Neutrophil (primary cell): ENCODE results near the gene OR4S1.

Experiments
- H3K27ac ChIP-seq: fragments of 200-600 bp; sonication (generic); 2 replicates; pipeline ENCODE4 v1.5.1; 2016; ENCODE audit warnings: mild to moderate bottlenecking, moderate library complexity
- H3K27me3 ChIP-seq: fragments of 200-600 bp; sonication (generic); 2 replicates; pipeline ENCODE4 v1.6.0; 2016; ENCODE audit warnings: mild to moderate bottlenecking
- H3K36me3 ChIP-seq: fragments of 200-600 bp; sonication (generic); 2 replicates; pipeline ENCODE4 v1.5.1; 2017
- H3K4me1 ChIP-seq, 2 experiments: fragments of 200-600 bp in 1 of 2; sonication (generic) in 1 of 2; 1 replicate in 1 of 2; 2 replicates in 1 of 2; pipeline versions ENCODE4 v1.5.1 to v1.6.1; 2013 to 2016; ENCODE audit warnings: low read depth in 1 of 2, low read length in 1 of 2, mild to moderate bottlenecking in 1 of 2, moderate library complexity in 1 of 2; ENCODE audit not compliant: control insufficient read depth in 1 of 2, insufficient read depth in 1 of 2
- H3K4me3 ChIP-seq, 2 experiments: fragments of 200-600 bp in 1 of 2; sonication (generic) in 1 of 2; 1 replicate in 1 of 2; 2 replicates in 1 of 2; pipeline ENCODE4 v1.5.1; 2013 to 2016; ENCODE audit warnings: low read depth in 1 of 2, low read length in 1 of 2, mild to moderate bottlenecking in 1 of 2, moderate library complexity in 1 of 2
- H3K9me3 ChIP-seq: fragments of 200-600 bp; sonication (generic); 2 replicates; pipeline ENCODE4 v1.5.1; 2016
- CTCF ChIP-seq: fragments of 200-600 bp; sonication (generic); IDR thresholded peaks from 2 replicates; pipeline ENCODE4 v1.5.1; 2016; ENCODE audit warnings: antibody characterized with exemption

OR4S1 gene

GRCh38 chr11:48305923-48306322, at the start of gene OR4S1:
OR4S1 (plus strand) TSS chr11:48306223; CDS start chr11:48306223, 0 bp downstream.
- Histone ChIP-seq H3K4me3 (no peak within 1 kb of the TSS), H3K36me3 (no peaks in the 10 kb centered on the region), H3K27me3 (no peaks in the 10 kb centered on the region), H3K9me3 (no peaks in the 10 kb centered on the region), H3K27ac (no peak within 1 kb of the TSS), H3K4me1 (no peaks in the 10 kb centered on the region)
- no peak for TF ChIP-seq CTCF

- H3K9me3 ChIP-seq, result no peaks in the 10 kb centered on the region
- no peaks in the 10 kb centered on the region for H3K27me3 ChIP-seq
- H3K4me3 ChIP-seq, result no peak overlapping the region
- no peaks in the 10 kb centered on the region for H3K36me3 ChIP-seq
- H3K27ac ChIP-seq, result no peak overlapping the region
- TF ChIP-seq CTCF, result no peak
- no peaks in the 10 kb centered on the region for H3K4me1 ChIP-seq
Observed at GRCh38 chr11:48261600-48261999, 44.4 kb upstream of the OR4S1 start.

- H3K4me3 ChIP-seq, result no peak within 1 kb of the TSS
- H3K9me3 ChIP-seq, result no peaks in the 10 kb centered on the region
- TF ChIP-seq CTCF, result no peak
- no peak within 1 kb of the TSS for H3K27ac ChIP-seq
- H3K4me1 ChIP-seq, result no peaks in the 10 kb centered on the region
- H3K36me3 ChIP-seq, result no peaks in the 10 kb centered on the region
- no peaks in the 10 kb centered on the region for H3K27me3 ChIP-seq
Observed at GRCh38 chr11:48263423-48263911, 42.6 kb upstream of the OR4S1 start, which contains the start of gene OR4X1. OR4X1 (plus strand) TSS chr11:48263861; CDS start chr11:48263861, 0 bp downstream.

GRCh38 chr11:48270621-48271020, 35.4 kb upstream of the OR4S1 start:
- no peaks in the 10 kb centered on the region for H3K27me3 ChIP-seq
- no peak overlapping the region for H3K27ac ChIP-seq
- no peaks in the 10 kb centered on the region for H3K9me3 ChIP-seq
- no peaks in the 10 kb centered on the region for H3K4me1 ChIP-seq
- no peak overlapping the region for H3K4me3 ChIP-seq
- TF ChIP-seq CTCF, result no peak
- no peaks in the 10 kb centered on the region for H3K36me3 ChIP-seq

- Histone ChIP-seq H3K27me3 (no peaks in the 10 kb centered on the region), H3K9me3 (no peaks in the 10 kb centered on the region), H3K27ac (no peak overlapping the region), H3K4me1 (no peaks in the 10 kb centered on the region), H3K4me3 (no peak overlapping the region), H3K36me3 (no peaks in the 10 kb centered on the region)
- TF ChIP-seq CTCF, result no peak
Observed at GRCh38 chr11:48272606-48273005, 33.4 kb upstream of the OR4S1 start.
